GM21447 (cell line): ENCODE results near the gene ZC2HC1B.
"Not testable (repeated sequence)": the region's sequence is repeated elsewhere in the genome, so short reads cannot be mapped to it uniquely, and the experiment has no call there.

Experiments
- ATAC-seq: cut with Tn5 transposase; IDR thresholded peaks from one replicate; pipeline ENCODE4 v1.9.1; 2021; ENCODE audit not compliant: unreplicated experiment

The ZC2HC1B gene

GRCh38 chr6:143864234-143864633 lies at the start of gene ZC2HC1B:
TSS of gene ZC2HC1B (plus strand) at chr6:143864474. CDS start at chr6:143864540, 66 bp downstream.
- no peak for ATAC-seq

GRCh38 chr6:143817621-143818020 lies 46.7 kb upstream of the ZC2HC1B start:
- ATAC-seq: no peak

GRCh38 chr6:143821359-143821758 lies 42.9 kb upstream of the ZC2HC1B start:
- no peak for ATAC-seq

DNA sequence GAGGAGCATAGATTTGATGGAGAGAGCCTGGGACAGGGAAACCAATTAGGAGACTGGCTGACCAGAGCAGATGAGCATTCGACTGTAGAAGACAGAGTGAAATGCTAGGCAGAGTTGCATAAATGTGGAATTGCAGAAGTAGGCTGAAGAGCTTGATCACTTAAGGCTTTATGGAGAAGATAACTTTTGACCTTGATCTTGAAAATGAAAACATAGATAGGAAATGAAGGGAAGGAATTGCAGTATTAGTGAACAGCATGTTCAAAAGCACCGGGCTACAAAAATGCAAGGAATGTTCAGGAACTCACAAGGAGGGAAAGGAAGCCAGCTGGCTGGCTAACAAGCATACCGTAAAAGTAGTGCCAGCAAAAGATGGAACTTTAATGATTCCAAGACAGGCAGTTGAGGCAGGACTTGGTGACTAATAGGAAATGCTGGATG lies 41.7 kb upstream of the ZC2HC1B start:
- no peak for ATAC-seq

DNA sequence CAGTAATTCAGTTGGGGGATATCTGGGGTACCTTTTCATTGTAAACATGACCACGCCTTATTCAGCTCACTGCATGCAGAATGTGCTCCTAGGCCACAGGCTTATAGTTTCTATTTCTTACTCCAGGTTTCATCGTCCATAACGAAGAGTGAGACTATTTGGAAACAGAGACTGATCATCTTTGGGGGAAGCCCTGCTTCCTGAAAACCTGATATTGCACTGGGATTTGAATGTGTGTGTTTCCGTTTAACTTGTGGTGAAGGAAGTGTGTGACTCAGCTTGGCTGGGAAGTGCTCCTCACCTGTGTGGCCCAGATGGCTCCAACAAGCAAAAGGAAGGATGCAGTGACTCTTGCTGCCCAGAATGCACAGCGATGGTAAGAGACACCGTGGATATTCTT lies 40.7 kb upstream of the ZC2HC1B start:
- no peak for ATAC-seq

GRCh38 chr6:143828572-143828971 lies 35.7 kb upstream of the ZC2HC1B start:
- no peak for ATAC-seq

GRCh38 chr6:143836150-143836549 lies 28.1 kb upstream of the ZC2HC1B start:
- ATAC-seq: no peak

DNA sequence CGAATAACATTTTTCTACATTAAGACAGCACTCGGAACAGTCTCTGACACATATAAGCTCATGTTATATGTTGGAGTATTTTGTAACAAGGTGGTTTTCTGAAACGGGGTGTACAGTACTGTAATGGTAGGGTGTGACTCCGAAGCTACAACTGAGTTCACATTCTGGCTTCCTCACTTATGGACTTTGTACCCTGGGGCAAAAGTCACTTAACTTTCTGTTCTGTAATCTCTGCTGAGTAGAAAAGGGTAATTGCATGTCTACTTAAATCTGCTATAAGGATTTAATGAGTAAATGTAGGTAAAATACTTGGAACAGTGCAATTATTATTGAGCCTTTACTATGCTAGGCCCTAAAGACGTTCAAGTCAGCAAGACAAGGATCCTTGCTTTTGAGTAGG lies 25.9 kb upstream of the ZC2HC1B start:
- no peak for ATAC-seq

GRCh38 chr6:143839196-143839595 lies 25.1 kb upstream of the ZC2HC1B start:
- no peak for ATAC-seq

DNA sequence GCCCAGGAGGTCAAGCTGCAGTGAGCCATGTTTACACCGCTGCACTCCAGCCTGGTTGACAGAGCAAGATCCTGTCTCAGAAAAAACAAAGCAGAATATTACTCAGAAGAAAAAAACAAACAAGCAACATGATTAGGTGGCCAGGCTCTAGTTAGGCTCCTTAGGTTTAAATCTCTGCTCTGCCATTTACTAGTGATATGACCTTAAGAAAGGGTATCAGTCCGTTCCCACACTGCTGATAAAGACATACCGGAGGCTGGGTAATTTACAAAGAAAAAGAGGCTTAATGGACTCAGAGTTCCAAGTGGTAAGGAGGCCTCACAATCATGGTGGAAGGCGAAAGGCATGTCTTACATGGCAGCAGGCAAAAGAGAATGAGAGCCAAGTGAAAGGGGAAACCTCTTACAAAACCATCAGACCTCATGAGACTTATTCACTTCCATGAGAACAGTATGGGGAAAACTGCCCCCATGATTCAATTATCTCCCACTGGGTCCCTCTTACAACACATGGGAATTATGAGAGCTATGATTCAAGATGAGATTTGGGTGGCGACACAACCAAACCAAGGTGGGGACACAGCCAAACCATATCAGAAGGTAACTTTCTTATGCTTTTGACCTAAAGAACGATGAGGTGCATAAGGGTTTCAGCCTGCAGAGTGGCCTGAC lies 23.5 kb upstream of the ZC2HC1B start:
- ATAC-seq: no peak

- ATAC-seq: peak; percentile 12
Measured at GRCh38 chr6:143842461-143842901, 21.8 kb upstream of the ZC2HC1B start.

DNA sequence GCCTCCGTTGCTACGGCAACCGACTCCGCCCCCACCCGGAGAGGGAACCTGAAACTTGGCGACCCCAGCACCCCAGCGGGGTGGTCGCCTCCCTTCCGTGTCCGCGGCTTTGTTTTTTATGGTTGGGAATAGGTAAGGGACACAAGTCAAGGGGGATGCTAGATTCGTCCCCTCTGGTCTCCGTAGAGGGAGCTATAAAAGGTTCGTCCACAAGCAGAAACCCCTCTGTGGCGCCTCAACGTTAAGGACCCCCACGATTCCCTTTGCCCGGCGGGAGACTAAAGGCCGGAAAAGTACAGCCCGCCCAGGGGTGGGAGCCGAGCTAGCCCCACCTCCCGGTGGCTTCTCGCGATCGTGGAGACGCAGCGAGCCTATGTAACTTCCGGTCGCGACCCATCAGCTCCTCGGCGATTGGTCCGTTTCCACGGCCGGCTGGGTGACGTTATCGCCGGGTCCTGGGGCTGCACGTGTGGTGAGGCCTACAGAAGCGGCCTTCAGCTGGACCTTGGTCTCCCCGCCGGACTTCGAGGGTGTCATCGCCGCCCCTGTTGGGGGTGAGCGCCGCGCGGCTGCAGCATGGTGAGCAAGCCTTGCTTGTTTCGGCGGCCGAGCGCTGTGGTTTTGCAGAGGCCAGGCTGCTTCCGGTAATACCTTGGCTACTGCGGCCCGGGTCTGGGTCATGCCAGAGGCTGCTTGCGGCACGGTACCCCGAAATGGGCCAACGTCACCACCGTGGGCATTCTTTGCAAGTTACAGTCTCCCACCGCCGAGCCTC lies 21.2 kb upstream of the ZC2HC1B start, which contains the start of gene LTV1:
LTV1 (plus strand) TSS at position 437 of the 775 bp plus-strand sequence; CDS start at position 577, 140 bp downstream.
- peak; percentile 99 for ATAC-seq

- ATAC-seq: peak; percentile 7
Measured at GRCh38 chr6:143843677-143843999, 20.6 kb upstream of the ZC2HC1B start.

- no peak for ATAC-seq
Measured at GRCh38 chr6:143844006-143844405, 20.3 kb upstream of the ZC2HC1B start.

DNA sequence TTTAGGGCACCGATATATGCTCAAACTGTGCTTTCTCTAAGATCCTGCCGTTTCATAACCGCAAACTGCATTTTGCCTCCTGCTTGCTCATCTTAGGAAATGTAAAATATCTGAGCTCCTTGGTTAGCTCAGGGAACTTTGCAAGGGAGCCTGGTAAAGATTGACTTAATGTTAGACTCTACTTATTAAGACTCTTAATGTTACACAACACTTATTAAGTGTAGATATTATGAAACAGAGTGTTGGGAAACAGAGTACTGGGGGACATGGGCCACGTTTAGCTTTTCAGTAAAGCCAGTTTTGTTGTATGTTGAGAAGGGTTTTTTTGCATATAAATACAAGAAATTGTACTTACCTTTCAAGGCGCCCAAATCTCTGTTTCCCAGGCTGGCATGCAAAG lies 19.2 kb upstream of the ZC2HC1B start:
- no peak for ATAC-seq

DNA sequence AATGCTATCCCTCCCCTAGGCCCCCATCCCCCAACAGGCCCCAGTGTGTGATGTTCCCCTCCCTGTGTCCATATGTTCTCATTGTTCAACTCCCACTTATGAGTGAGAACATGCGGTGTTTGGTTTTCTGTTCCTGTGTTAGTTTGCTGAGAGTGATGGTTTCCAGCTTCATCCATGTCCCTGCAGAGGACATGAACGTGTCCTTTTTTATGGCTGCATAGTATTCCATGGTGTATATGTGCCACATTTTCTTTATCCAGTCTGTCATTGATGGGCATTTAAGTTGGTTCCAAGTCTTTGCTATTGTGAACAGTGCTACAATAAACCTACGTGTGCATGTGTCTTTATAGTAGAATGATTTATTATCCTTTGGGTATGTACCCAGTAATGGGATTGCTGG lies 12.6 kb upstream of the ZC2HC1B start:
- not testable (repeated sequence) for ATAC-seq

DNA sequence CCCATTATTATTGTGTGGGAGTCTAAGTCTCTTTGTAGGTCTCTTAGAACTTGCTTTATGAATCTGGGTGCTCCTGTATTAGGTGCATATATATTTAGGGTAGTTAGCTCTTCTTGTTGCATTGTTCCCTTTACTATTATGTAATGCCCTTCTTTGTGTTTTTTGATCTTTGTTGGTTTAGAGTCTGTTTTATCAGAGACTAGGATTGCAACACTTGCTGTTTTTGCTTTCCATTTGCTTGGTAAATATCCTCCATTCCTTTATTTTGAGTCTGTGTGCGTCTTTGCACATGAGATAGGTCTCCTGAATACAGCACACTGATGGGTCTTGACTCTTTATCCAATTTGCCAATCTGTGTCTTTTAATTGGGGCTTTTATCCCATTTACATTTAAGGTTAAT lies 9.2 kb upstream of the ZC2HC1B start:
- not testable (repeated sequence) for ATAC-seq

GRCh38 chr6:143856762-143857161 lies 7.5 kb upstream of the ZC2HC1B start:
- ATAC-seq: not testable (repeated sequence)

- no peak for ATAC-seq
Measured at GRCh38 chr6:143857651-143858050, 6.6 kb upstream of the ZC2HC1B start.

DNA sequence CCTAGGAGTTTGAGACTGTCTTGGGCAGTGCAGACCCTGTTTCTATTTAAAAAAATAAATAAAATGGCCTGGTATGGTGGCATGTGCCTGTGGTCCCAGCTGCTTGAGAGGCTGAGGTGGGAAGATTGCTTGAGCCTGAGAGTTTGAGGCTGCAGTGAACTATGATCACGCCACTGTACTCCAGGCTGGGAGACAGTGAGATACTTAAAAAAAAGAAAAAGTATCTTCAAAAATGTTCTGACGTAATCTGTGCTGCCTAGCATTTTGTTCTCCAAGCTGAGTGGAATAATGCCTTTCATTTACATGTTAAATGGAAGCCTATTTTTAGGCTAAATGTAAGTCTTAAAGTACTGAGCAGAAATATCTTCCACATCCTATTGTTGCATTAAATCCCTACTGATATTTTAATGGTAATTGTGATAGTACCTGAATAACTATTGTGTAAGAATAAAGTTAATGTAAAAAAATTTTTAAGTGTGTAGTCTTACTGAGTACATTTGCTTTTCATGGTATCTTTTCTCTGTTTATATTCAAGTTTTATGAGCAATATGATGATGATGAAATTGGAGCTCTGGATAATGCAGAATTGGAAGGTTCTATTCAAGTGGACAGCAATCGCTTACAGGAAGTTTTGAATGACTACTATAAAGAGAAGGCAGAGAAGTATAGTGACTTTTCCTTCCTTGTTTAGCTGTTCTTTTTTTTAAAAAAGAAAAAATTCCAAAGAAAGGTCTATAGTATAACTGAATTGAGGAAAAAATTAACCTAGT lies 4.2 kb upstream of the ZC2HC1B start:
- ATAC-seq: no peak

DNA sequence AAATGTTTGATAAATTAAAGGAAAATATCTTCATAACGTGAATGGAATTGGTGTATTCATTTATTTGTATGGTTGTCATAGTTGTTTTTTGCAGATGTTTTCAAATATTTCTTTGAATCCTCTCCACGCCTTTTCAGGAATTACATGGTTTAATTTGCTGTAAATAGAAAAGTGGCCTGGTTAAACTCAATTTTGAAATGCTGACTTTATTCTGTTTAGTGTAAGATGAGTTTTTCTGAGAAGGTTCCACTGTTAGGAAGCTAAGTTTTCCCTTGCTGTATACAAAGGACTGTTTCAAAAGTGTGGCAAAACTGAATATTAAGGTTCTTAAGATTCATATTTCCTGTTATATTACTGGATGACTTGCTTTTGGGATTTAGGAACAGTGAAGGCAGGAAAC lies 503 bp upstream of the ZC2HC1B start:
- ATAC-seq: no peak

DNA sequence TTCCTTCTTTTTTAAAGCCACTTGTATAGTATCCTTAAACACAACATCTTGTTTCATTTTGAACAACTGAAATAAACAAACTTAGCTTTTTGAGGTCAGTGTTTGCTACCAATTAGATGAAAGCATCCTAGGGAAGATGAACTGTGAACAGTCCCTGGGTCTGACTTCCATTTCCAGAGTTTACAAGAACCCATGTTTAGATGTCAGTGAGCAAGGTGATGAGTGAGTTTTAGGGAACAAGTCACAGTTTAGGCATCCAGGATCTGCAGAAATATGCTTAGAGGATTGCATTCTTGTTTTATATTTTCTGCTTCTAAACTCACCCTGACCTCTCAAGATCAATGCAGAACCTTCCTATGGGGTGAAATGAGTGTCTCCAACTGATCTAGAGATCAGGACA lies 3.0 kb downstream of the ZC2HC1B start:
- ATAC-seq: no peak
